NCI-H187 treated with DMSO at 0.1 percent for 48 hours (cell line): ENCODE results near the gene ENAM.
"Not testable (repeated sequence)": the region's sequence is repeated elsewhere in the genome, so short reads cannot be mapped to it uniquely, and the experiment has no call there.

Experiments used
- DNase-seq: peaks from one replicate; lab custom pipeline; 2025; lab: John Stamatoyannopoulos, UW

The ENAM gene

GRCh38 chr4:70676554-70677090 is 48.1 kb downstream of the ENAM start:
- no peak for DNase-seq

GRCh38 chr4:70678383-70678999 is 49.9 kb downstream of the ENAM start:
- DNase-seq, result no peak

- no peak for DNase-seq
These were observed 52.4 kb downstream of the ENAM start for GRCh38 chr4:70680934-70681333.

GRCh38 chr4:70681704-70682103 is 53.2 kb downstream of the ENAM start:
- no peak for DNase-seq

GRCh38 chr4:70682142-70682541 is 53.6 kb downstream of the ENAM start:
- not testable (repeated sequence) for DNase-seq

- DNase-seq, result no peak
These were observed 58.8 kb downstream of the ENAM start for GRCh38 chr4:70687392-70687791.

- DNase-seq, result peak; percentile 98
These were observed 59.6 kb downstream of the ENAM start, which contains the start of gene UTP3 for GRCh38 chr4:70687821-70688794. Gene UTP3, plus strand, starts transcription at chr4:70688532. Its CDS starts 146 bp downstream, at chr4:70688678.

- DNase-seq, result no peak
These were observed 60.3 kb downstream of the ENAM start for GRCh38 chr4:70688795-70689231.

GRCh38 chr4:70691661-70692060 is 63.1 kb downstream of the ENAM start:
- DNase-seq, result no peak

GRCh38 chr4:70694633-70695032 is 66.1 kb downstream of the ENAM start:
- not testable (repeated sequence) for DNase-seq
